Epidermal melanocyte (primary cell): Measurements from ENCODE around the gene UBE2Z.
"Not testable (repeated sequence)": the region's sequence is repeated elsewhere in the genome, so short reads cannot be mapped to it uniquely, and the experiment has no call there.

ENCODE experiments used
- DNase-seq: peaks from one replicate; pipeline ENCODE4 v3.0.0; 2011; ENCODE audit warnings: low spot score; ENCODE audit not compliant: insufficient read length

UBE2Z gene

GRCh38 chr17:48904428-48904827 lies 3.8 kb upstream of the UBE2Z start:
- DNase-seq = no peak

DNA sequence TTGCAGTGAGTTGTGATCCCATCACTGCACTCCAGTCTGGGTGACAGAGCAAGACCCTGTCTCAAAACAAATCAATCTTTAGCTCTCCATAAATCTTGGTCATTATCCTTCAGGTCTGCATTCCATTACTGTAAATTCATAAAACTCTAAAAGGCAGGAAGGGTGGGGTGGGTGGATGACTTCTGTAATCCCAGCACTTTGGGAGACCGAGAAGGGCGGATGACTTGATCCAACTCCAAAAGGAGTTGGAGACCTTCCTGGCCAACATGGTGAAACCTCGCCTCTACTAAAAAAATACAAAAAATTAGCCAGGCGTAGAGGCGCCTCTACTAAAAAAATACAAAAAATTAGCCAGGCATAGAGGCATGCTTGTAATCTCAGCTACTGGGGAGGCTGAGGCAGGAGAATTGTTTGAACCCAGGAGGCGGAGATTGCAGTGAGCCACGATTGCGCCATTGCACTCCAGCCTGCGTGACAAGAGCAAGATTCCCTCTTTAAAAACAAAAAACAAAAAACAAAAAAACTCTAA lies 2.2 kb upstream of the UBE2Z start:
- no peak for DNase-seq

DNA sequence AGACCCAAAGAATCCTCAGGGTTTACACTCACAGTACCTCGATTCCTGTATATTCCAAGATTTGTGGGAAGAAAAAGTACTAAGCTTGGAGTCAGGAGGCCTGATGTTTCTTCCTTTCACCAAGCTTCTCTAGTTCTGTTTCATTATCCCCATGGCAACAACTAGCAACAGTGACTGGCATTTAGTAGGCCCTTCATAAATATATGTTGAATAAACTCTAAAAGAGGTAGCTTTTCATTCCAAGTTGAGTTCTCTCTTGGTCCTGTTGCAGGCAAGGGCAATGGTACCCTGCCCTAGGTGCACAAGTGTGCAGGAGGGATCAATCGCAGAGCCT lies 527 bp upstream of the UBE2Z start:
- DNase-seq = peak; percentile 46

DNA sequence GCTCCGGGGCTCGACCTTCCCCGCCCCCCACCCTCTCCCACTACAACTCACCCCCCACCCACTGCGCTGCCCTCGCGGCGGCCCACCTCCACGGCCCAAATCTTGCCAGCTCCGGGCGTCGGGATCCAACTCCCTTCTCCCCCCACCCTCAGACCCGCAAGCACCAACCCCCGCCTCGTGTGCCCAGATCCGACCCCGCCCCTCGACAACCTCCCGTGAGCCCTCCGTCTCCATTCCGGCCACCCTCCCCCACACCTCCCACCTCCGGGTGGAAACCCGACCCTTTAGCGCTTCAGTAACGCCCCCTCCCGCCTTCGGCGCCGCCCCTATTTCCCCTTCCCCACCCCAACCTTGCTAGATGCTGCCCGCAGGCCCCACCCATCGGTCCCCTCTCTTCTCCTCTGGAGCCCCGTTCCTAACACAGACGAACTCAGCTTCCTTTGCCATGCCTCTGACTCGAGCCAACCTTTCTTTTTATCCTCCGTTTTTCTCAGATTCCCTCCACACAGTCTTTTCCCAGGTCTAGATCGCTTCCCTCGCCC lies 717 bp downstream of the UBE2Z start:
- DNase-seq = peak; percentile 75

DNA sequence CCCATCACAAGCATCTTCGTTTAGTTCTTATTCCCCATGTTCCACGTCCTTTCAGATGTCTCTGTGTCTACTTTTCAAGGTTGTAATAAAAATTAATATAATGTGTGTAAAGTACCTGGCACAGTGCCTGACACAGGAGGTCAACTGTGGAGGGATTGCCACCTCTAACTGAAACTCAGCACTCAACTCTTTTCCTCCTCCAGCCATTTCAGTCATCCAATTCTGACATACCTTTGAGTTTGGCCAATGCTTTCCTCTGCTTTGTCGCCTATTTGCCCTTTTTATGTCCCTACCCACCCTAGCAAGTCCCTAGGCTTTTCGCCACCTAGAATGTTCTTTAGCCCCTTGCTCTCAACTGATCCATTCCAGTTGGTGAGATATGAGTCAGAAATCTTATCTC lies 1.6 kb downstream of the UBE2Z start:
- no peak for DNase-seq

- DNase-seq = no peak
These were observed 2.2 kb downstream of the UBE2Z start for GRCh38 chr17:48910370-48910769.

GRCh38 chr17:48912476-48912875 lies 4.3 kb downstream of the UBE2Z start:
- no peak for DNase-seq

DNA sequence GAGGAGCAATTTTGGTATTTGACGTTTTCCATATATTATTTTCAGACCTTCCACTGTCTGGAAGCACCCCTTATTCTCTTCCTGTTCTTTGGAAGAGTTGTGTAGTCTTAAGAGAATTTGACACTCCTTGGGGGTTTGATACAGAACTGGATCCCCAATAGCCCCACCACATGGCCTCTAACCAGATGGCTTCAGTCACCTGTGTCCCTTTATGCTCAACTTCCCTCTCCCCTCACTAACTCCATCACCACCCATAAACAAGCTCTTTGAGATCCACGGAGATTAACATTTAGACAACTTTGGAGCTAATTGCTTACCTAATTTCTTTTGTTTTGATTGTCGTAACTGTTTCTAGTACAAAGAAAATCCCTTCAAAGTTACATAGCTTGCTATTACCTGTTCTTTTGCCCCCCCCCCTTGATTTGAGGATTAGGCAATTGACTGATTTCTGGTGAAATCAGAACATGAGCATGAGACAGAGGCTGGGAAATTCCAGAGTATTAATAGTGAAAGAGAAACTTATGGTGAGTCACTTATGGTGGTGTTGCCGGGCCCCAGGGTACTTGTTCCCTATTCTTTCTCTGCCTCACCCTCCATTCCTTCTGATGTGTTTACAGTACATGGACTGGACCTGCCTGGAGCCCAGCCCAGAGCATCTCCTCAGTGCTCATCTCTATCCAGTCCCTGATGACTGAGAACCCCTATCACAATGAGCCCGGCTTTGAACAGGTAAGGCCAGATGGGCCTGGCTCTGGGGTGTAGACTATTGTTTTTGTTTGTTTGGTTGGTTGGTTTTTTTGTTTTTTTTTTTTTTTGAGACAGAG lies 7.5 kb downstream of the UBE2Z start:
- no peak for DNase-seq

GRCh38 chr17:48925251-48925990 lies 17.2 kb downstream of the UBE2Z start:
- DNase-seq = no peak

- DNase-seq = no peak
These were observed 17.8 kb downstream of the UBE2Z start for GRCh38 chr17:48925991-48926342.

GRCh38 chr17:48927978-48928745 lies 20.0 kb downstream of the UBE2Z start:
- no peak for DNase-seq

DNA sequence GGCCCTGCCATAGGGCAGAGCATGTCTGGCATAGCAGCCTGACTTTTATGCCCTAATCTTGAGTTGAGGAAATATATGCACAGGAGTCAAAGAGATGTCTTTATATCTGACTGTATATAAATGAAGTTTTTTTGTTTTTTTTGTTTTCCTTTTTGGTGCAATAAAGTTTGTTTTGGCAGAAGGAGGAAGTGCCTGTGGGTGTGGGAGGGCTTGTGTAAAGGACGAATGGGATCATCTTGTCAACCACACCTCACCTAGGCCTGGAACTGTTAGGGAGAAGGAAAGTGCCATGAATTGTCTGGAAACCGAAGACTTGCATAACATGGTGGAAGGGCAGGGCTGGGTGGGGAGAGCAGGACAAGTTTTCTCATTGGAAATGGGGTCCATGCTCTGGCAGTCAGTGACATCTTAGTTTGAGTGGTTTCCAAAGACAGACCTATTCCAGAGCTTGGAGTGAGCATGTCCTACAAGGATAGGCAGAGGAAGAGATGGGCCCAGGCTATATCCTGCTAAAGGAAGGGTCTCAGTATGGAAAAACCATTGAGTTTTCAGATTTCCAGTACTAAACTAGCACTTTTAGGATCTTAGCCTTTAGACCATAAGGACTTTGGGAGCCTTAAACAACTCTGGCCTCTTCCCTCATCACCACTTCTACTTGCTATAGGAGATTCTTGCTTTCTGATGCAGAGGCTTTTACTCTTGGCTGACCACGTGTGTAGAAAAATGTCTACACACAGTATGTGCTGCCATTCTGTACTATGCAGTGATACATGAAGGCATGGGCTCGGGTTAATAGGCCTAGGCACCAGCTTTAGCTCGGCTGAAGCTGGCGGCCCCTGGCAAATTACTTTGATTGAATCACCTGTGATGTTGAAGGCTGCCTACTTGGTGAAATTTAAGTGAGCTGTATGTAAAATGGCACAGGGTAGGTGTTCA lies 20.9 kb downstream of the UBE2Z start:
- DNase-seq = no peak

GRCh38 chr17:48929812-48930165 lies 21.6 kb downstream of the UBE2Z start:
- DNase-seq = no peak

DNA sequence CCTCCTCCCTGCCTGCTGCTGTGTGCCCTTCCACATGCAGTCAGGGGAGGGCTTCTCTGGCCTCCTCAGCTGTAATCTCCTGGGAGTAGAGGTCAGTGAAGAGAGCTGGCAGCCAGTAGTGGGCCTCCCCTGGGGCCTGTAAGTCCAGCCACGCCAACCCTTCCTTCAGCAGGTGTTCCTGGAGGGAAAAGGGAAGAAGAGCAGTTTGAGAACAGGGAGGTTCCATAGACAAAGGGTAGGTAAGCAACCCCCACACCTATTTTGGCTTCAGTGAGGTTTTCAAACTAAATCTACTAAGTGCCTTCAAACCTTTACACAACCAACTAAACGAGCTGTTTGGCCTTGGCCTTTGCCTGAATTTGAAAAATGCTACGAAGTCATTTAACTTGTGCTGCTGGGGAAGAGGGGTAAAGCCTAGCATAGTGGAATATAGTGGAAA lies 22.2 kb downstream of the UBE2Z start:
- DNase-seq = no peak

DNA sequence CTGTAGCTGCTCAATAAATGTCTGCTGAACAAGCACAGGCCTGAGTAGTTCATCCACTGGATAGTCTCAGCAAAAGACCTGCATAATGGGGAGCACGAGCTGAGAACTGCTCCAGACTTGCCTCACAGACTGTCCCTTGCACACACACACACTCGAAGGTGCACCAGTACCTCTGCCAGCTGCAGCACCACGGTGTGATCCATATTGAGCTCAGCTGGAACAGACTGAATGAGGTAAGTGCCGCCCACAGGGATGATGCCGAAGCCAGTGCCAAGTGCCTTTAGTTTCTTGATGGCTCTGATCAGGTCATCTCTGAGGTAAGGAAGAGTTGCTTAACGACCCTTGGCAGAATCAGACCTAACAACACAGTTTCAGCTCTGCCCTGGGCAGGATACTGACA lies 24.8 kb downstream of the UBE2Z start:
- no peak for DNase-seq

GRCh38 chr17:48944515-48945260 lies 36.5 kb downstream of the UBE2Z start, which contains the start of gene SNF8:
Gene SNF8, minus strand, starts transcription at chr17:48944842. Its CDS starts 108 bp downstream, at chr17:48944734.
- peak; percentile 96 for DNase-seq

GRCh38 chr17:48945261-48945651 lies 37.0 kb downstream of the UBE2Z start:
- DNase-seq = not testable (repeated sequence)

DNA sequence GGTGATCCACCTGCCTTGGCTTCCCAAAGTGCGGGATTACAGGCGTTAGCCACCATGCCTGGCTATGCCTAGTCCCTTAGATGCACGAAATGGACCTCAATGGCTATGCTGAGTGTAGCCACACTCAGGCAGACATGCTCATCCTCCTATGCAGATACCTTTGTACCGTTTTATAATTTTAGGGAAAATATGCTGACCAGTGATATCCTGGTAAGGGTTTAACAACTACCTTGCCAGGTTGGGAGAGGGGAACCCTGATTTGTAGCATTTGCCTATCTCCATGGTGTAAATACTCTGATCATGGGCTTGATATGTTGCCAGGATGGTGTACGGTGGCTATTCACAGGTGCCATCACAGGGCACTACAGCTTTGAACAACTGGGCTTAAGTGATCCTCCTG lies 43.4 kb downstream of the UBE2Z start:
- no peak for DNase-seq

DNA sequence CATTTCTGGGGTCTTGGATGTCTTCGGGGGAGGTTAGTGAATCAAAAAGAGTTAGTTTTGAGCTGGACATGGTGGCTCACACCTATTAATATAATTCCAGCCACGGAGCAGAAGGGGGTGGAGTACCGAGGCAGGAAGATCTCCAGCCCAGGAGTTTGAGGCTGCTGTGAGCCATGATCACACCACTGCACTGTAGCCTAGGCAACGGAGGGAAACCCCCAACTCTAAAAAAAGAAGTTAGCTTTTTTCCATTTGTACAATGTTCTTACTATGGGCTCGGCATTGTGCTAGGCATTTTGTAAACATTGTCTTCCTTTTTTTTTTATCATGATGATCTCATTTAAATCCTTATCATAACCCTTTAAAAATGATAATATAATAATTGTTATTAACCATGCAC lies 44.7 kb downstream of the UBE2Z start:
- no peak for DNase-seq

- no peak for DNase-seq
These were observed 46.1 kb downstream of the UBE2Z start for GRCh38 chr17:48954300-48954755.
